ENCODE measurements around the gene PREPL. TPM values are rescaled to one million over a fixed set of nuclear protein-coding genes. Genes with fewer than 3 reads are reported as not detected.

PREPL gene
- total and polyA plus RNA-seq, 2 of the 13 experiments (the other 11 are each of a cell fraction or from before 2014, with no cell fraction given) = 19.7 to 34.3 TPM

DNA sequence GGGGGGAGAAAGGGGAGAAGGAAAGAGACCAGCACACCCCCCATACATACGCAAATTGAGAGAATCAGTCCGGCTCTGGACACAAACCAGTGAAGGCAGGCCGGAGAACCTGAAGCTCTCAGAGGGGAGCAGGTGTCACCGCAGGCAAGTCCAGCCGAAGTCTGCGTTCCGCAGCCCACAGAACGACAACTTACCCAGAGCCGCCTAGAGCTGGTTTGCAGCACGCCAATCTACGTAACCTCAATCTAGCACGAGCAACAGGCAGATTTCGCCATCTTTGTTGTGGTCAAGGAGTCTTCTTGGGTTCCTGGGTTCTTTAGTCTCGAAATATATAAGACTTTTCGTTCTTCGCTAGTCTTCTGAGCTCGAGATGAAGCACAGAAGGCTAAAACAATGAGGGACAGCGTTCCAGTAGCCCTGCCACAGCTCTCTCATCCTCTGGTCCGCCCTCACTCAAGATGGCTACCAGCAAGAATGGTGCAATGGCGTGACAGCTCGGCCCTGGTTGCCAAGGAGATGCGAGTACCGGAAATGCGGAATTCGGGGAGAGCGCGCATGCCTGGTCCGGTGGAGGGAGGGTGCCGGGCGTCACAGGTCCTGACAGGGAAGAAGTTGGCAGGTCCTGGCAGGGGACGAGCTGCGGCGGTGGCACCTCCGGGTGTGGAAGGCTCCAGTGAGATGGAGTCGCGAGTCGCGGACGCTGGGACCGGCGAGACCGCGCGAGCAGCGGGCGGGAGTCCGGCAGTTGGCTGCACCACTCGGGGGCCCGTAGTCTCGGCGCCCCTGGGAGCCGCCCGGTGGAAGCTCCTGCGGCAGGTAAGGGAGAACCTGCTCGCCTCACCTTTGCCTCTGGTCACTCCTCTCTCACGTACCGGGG lies at the start of gene PREPL, which contains the start of gene CAMKMT (continued):
- TF ChIP-seq, protein P1, sequence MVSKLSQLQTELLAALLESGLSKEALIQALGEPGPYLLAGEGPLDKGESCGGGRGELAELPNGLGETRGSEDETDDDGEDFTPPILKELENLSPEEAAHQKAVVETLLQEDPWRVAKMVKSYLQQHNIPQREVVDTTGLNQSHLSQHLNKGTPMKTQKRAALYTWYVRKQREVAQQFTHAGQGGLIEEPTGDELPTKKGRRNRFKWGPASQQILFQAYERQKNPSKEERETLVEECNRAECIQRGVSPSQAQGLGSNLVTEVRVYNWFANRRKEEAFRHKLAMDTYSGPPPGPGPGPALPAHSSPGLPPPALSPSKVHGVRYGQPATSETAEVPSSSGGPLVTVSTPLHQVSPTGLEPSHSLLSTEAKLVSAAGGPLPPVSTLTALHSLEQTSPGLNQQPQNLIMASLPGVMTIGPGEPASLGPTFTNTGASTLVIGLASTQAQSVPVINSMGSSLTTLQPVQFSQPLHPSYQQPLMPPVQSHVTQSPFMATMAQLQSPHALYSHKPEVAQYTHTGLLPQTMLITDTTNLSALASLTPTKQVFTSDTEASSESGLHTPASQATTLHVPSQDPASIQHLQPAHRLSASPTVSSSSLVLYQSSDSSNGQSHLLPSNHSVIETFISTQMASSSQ (IDR thresholded peaks at IDR 0.05; ENCODE audit: low read depth) = no peak
- TF ChIP-seq, protein P1 (CRISPR knock-in tag; IDR thresholded peaks at IDR 0.05; ENCODE audit: borderline replicate concordance) = peak; percentile 64; the same call in 1 of the 2 replicates
- TF ChIP-seq SMAD3 (CRISPR knock-in tag; IDR thresholded peaks at IDR 0.05) (peak; percentile 77), ATAD3A (CRISPR knock-in tag; IDR thresholded peaks at IDR 0.05) (no peak; the same call in 1 of the 2 replicates), NFRKB (IDR thresholded peaks at IDR 0.05) (peak; percentile 49; the same call in 1 of the 2 replicates), SMAD1 (CRISPR knock-in tag; IDR thresholded peaks at IDR 0.05; ENCODE audit: borderline replicate concordance, low read depth) (peak; percentile 85; the same call in 1 of the 2 replicates), FOXC1 (CRISPR knock-in tag; IDR thresholded peaks at IDR 0.05; ENCODE audit: borderline replicate concordance) (peak; percentile 77), ETV5 (CRISPR knock-in tag; IDR thresholded peaks at IDR 0.05; ENCODE audit: borderline replicate concordance) (peak; percentile 77)
- TF ChIP-seq, protein P2, sequence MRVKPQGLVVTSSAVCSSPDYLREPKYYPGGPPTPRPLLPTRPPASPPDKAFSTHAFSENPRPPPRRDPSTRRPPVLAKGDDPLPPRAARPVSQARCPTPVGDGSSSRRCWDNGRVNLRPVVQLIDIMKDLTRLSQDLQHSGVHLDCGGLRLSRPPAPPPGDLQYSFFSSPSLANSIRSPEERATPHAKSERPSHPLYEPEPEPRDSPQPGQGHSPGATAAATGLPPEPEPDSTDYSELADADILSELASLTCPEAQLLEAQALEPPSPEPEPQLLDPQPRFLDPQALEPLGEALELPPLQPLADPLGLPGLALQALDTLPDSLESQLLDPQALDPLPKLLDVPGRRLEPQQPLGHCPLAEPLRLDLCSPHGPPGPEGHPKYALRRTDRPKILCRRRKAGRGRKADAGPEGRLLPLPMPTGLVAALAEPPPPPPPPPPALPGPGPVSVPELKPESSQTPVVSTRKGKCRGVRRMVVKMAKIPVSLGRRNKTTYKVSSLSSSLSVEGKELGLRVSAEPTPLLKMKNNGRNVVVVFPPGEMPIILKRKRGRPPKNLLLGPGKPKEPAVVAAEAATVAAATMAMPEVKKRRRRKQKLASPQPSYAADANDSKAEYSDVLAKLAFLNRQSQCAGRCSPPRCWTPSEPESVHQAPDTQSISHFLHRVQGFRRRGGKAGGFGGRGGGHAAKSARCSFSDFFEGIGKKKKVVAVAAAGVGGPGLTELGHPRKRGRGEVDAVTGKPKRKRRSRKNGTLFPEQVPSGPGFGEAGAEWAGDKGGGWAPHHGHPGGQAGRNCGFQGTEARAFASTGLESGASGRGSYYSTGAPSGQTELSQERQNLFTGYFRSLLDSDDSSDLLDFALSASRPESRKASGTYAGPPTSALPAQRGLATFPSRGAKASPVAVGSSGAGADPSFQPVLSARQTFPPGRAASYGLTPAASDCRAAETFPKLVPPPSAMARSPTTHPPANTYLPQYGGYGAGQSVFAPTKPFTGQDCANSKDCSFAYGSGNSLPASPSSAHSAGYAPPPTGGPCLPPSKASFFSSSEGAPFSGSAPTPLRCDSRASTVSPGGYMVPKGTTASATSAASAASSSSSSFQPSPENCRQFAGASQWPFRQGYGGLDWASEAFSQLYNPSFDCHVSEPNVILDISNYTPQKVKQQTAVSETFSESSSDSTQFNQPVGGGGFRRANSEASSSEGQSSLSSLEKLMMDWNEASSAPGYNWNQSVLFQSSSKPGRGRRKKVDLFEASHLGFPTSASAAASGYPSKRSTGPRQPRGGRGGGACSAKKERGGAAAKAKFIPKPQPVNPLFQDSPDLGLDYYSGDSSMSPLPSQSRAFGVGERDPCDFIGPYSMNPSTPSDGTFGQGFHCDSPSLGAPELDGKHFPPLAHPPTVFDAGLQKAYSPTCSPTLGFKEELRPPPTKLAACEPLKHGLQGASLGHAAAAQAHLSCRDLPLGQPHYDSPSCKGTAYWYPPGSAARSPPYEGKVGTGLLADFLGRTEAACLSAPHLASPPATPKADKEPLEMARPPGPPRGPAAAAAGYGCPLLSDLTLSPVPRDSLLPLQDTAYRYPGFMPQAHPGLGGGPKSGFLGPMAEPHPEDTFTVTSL (CRISPR knock-in tag; IDR thresholded peaks at IDR 0.05; ENCODE audit: borderline replicate concordance) = 0 out of 2 replicates have a peak, but pooled peaks have one; percentile 24
- TF ChIP-seq, protein P3, sequence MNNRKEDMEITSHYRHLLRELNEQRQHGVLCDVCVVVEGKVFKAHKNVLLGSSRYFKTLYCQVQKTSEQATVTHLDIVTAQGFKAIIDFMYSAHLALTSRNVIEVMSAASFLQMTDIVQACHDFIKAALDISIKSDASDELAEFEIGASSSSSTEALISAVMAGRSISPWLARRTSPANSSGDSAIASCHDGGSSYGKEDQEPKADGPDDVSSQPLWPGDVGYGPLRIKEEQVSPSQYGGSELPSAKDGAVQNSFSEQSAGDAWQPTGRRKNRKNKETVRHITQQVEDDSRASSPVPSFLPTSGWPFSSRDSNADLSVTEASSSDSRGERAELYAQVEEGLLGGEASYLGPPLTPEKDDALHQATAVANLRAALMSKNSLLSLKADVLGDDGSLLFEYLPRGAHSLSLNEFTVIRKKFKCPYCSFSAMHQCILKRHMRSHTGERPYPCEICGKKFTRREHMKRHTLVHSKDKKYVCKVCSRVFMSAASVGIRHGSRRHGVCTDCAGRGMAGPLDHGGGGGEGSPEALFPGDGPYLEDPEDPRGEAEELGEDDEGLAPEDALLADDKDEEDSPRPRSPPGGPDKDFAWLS (CRISPR knock-in tag; IDR thresholded peaks at IDR 0.05; ENCODE audit: borderline replicate concordance) = no peak
- TF ChIP-seq, protein P4, sequence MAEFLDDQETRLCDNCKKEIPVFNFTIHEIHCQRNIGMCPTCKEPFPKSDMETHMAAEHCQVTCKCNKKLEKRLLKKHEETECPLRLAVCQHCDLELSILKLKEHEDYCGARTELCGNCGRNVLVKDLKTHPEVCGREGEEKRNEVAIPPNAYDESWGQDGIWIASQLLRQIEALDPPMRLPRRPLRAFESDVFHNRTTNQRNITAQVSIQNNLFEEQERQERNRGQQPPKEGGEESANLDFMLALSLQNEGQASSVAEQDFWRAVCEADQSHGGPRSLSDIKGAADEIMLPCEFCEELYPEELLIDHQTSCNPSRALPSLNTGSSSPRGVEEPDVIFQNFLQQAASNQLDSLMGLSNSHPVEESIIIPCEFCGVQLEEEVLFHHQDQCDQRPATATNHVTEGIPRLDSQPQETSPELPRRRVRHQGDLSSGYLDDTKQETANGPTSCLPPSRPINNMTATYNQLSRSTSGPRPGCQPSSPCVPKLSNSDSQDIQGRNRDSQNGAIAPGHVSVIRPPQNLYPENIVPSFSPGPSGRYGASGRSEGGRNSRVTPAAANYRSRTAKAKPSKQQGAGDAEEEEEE (CRISPR knock-in tag; IDR thresholded peaks at IDR 0.05; ENCODE audit: borderline replicate concordance) = no peak
- TF ChIP-seq, protein P5, sequence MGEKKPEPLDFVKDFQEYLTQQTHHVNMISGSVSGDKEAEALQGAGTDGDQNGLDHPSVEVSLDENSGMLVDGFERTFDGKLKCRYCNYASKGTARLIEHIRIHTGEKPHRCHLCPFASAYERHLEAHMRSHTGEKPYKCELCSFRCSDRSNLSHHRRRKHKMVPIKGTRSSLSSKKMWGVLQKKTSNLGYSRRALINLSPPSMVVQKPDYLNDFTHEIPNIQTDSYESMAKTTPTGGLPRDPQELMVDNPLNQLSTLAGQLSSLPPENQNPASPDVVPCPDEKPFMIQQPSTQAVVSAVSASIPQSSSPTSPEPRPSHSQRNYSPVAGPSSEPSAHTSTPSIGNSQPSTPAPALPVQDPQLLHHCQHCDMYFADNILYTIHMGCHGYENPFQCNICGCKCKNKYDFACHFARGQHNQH (CRISPR knock-in tag; IDR thresholded peaks at IDR 0.05) = peak; percentile 85
